Activated T-cell treated with anti-CD3 and anti-CD28 coated beads, Interleukin-2, amount 50 U/mL, for 48 hours (primary cell): ENCODE results near the gene SSBP2.

Experiments used
- DNase-seq, 2 experiments: peaks; one replicate each; pipeline ENCODE4 v3.0.0-alpha.2; 2020

The SSBP2 gene

GRCh38 chr5:81751009-81751835 is at the start of gene SSBP2:
TSS of gene SSBP2 (minus strand) at chr5:81751097. CDS start at chr5:81751042, 55 bp downstream.
- peak; percentile 97 to 98 for DNase-seq

- DNase-seq, result no peak
These were observed 44.8 kb upstream of the SSBP2 start for GRCh38 chr5:81795666-81796065.

GRCh38 chr5:81794226-81794625 is 43.3 kb upstream of the SSBP2 start:
- DNase-seq, result no peak

- DNase-seq, result no peak
These were observed 39.4 kb upstream of the SSBP2 start for GRCh38 chr5:81790336-81790735.

GRCh38 chr5:81789033-81789432 is 38.1 kb upstream of the SSBP2 start:
- no peak for DNase-seq

GRCh38 chr5:81788329-81788728 is 37.4 kb upstream of the SSBP2 start:
- DNase-seq, result no peak

GRCh38 chr5:81787474-81788242 is 36.8 kb upstream of the SSBP2 start:
- DNase-seq, result no peak

- no peak for DNase-seq
These were observed 36.1 kb upstream of the SSBP2 start for GRCh38 chr5:81786991-81787390.

- DNase-seq, result no peak
These were observed 35.6 kb upstream of the SSBP2 start for GRCh38 chr5:81786496-81786895.

GRCh38 chr5:81785322-81785721 is 34.4 kb upstream of the SSBP2 start:
- no peak for DNase-seq

- DNase-seq, result no peak
These were observed 32.5 kb upstream of the SSBP2 start for GRCh38 chr5:81783401-81783800.

GRCh38 chr5:81782811-81783210 is 31.9 kb upstream of the SSBP2 start:
- DNase-seq, result no peak

- DNase-seq, result peak; percentile 33 to 38
These were observed 29.0 kb upstream of the SSBP2 start for GRCh38 chr5:81779916-81780266.

GRCh38 chr5:81779125-81779915 is 28.4 kb upstream of the SSBP2 start:
- peak; percentile 52 for DNase-seq

GRCh38 chr5:81778642-81779041 is 27.7 kb upstream of the SSBP2 start:
- peak; percentile 22 to 24 for DNase-seq

- no peak for DNase-seq
These were observed 25.4 kb upstream of the SSBP2 start for GRCh38 chr5:81776258-81776657.

- no peak for DNase-seq
These were observed 23.5 kb upstream of the SSBP2 start for GRCh38 chr5:81774374-81774773.

- no peak for DNase-seq
These were observed 22.7 kb upstream of the SSBP2 start for GRCh38 chr5:81773574-81773973.

GRCh38 chr5:81773161-81773560 is 22.3 kb upstream of the SSBP2 start:
- no peak for DNase-seq

- DNase-seq, result no peak
These were observed 21.6 kb upstream of the SSBP2 start for GRCh38 chr5:81772488-81772887.

GRCh38 chr5:81768935-81769452 is 18.1 kb upstream of the SSBP2 start:
- DNase-seq, result no peak

GRCh38 chr5:81767938-81768337 is 17.0 kb upstream of the SSBP2 start:
- DNase-seq, result no peak

GRCh38 chr5:81767097-81767496 is 16.2 kb upstream of the SSBP2 start:
- DNase-seq, result no peak
